Hepatocyte (in vitro differentiated cells): ENCODE measurements around the gene IFNL3.

Experiments
- EZH2 ChIP-seq: fragments of 200-600 bp; sonication (generic); IDR thresholded peaks from 2 replicates; pipeline ENCODE4 v1.6.1; 2016; ENCODE audit warnings: antibody characterized with exemption, mild to moderate bottlenecking, borderline replicate concordance
- EZH2phosphoT487 ChIP-seq: fragments of 200-600 bp; sonication (generic); IDR thresholded peaks from one replicate; pipeline ENCODE4 v1.6.1; 2018; ENCODE audit warnings: antibody characterized with exemption, mild to moderate bottlenecking, low read depth, moderate library complexity; ENCODE audit not compliant: unreplicated experiment, severe bottlenecking
- TF ChIP-seq, protein P1 (sequence below): fragments of 200-600 bp; sonication (generic); IDR thresholded peaks from 2 replicates; pipeline ENCODE4 v1.5.1; 2016; ENCODE audit warnings: antibody characterized with exemption, mild to moderate bottlenecking; ENCODE audit not compliant: poor library complexity

DNA sequence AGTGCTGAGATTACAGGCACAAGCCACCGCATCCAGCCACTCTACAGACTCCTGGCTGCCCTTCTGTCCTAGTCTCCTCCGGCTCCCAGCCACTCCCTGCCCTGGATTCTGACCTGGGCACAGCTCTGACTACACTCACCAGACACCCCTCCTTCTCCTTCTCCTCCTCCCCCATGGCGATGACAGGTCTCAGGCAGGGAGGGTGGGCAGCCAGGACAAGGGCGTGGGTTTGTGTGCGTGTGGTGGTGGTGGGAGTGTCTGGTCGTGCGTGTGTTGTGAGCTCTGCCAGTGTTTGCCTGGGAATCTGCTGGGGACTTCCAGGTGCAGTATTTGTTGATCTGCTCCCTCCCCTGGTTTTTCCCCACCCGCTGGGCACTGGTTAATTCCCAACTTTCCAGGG, 51.0 kb downstream of the IFNL3 start:
- TF ChIP-seq, protein P1, sequence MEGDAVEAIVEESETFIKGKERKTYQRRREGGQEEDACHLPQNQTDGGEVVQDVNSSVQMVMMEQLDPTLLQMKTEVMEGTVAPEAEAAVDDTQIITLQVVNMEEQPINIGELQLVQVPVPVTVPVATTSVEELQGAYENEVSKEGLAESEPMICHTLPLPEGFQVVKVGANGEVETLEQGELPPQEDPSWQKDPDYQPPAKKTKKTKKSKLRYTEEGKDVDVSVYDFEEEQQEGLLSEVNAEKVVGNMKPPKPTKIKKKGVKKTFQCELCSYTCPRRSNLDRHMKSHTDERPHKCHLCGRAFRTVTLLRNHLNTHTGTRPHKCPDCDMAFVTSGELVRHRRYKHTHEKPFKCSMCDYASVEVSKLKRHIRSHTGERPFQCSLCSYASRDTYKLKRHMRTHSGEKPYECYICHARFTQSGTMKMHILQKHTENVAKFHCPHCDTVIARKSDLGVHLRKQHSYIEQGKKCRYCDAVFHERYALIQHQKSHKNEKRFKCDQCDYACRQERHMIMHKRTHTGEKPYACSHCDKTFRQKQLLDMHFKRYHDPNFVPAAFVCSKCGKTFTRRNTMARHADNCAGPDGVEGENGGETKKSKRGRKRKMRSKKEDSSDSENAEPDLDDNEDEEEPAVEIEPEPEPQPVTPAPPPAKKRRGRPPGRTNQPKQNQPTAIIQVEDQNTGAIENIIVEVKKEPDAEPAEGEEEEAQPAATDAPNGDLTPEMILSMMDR, result no peak
- TF ChIP-seq EZH2 (no peak), EZH2phosphoT487 (no peak)
